ENCODE data around the gene PTPRC.

The PTPRC gene

DNA sequence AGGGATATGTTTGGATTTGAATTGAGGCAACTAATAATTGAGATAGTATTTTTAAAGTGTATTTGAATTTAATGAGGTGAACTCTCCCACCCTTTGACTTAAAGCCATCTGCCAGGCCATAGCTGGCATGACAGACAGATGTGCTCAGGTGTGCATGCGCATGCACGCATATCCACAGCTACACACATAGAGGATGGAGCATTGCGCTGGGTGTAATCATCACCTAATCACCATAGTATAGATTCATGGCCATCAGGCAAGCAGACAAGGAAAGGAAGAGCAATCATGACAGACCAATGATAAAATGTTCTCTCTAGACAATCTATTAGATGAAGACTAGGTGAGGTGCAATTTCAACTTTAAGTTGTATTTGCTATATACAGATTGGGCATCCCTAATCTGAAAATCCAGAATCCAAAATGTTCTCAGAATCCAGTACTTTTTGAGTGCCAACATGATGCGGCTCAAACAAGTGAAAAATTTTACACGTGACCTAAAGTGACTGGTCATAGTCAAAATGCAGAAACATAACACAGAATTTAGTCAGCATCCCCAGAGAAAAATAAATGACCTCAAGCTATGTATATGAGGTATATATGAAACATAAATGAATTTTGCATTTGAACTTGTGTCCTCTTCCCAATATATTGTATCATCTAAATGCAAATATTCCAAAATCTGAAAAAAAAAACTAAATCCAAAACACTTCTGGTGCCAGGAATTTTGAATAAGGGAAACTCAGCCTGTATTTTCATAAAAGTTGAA is 70.1 kb downstream of the PTPRC start:
- DNase-seq, result no peak

DNA sequence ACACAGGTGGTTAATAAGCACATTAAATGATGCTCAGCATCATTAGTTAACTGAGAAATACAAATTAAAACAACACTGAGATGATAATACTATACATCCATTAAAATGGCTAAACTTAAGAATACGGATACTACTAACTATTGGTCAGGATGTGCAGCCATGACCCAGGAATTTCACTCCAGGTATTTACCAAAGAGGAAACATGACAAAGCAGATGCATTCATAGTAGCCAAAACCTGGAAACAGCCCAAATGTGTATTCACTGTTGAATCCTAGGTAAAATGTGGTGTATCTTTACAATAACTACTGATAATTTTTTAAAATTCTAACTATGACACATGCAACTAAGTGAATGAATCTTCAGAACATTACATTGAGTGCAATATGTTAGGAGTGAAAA is 73.0 kb downstream of the PTPRC start:
- no peak for DNase-seq

DNA sequence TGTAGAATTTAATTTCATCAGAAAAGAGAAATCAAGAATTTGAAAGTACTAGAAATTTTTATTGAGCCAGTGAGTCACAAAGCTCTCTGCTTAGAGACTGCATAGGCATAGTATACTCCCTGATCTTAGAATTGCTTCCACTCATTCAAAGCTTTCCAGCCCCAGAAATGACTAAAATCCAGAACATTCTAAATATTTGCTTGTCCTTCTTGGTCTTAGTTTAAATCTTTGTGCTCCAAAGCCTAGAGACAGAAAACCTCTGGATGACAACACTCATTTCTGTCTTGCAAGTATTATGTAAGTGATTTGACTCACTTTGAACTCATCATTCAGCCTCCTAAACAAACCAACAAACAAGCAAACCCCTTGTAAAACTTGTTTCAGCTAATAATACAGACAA is 74.2 kb downstream of the PTPRC start:
- DNase-seq, result no peak

DNA sequence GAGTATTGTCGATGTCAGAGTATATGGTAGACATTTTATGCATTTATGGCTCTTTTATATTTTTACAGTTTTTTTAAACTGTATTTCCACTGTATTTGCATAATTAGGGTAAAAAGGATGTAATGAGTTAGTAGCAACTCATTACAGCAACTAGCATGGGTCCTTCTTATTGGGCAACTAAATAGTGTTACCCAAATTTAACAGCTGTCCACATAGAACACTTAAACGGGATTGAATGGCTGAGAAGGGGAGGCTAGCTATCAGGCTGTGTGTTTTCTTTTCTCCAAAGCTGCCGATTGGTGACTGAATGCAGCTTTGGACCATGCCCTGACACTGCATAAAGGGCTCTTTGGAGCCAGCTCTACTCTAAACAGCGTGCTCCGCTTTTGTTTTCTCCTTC is 75.4 kb downstream of the PTPRC start:
- no peak for DNase-seq

DNA sequence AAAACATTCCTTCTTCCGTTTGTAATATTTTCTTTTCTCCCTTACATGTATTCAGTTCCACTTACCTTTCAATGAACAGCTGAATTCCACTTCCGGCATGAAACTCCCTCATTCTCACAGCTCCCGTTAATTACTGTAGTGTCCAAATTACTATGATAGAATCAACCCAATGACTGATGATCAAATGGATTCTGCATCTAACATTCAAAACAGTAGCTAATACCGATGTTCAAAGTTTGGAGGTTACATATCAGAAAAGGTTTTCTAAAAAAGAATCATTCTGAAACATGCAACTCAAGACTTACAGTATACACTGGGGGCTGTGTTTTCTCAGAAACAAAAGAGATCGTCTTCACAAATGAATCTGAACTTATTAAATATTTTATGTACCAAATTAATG is 77.2 kb downstream of the PTPRC start:
- DNase-seq, result no peak

DNA sequence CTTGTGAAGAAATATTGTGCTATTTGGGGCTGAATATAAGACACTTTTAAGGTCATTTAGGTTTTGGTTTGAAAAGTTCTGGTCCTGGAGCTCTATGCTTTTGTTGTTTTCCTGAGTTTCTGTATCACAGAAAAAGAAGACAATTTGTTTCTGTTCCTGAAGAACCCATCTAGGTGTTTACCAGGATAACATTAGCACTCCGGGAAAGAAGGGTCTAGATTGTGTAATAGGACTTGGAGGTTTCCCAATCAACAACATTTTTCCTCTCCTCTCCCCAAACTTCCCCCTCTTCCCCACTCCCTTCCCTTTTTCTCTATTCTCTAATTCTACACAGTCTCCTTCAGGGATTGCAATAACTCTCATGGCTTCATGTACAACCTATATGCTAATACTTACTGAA is 78.7 kb downstream of the PTPRC start:
- no peak for DNase-seq

DNA sequence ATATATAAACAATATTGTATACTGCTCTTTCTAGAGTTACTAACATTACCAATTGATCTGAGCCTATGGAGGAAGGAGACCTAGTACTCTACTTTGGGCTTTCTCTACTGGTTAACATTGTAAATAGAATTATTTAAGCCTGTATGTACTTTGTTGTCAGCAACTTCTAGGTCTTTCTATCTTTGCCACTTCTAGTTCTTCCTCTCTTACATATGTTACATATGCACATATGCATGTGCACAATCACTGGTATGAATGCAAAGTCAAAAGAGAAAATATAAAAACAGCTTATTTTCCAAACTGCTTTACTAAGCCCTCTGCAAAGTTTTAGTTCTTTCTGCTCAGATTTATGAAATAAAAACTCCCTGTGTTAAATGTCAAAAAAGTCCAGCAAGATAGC is 84.3 kb downstream of the PTPRC start:
- DNase-seq, result no peak

DNA sequence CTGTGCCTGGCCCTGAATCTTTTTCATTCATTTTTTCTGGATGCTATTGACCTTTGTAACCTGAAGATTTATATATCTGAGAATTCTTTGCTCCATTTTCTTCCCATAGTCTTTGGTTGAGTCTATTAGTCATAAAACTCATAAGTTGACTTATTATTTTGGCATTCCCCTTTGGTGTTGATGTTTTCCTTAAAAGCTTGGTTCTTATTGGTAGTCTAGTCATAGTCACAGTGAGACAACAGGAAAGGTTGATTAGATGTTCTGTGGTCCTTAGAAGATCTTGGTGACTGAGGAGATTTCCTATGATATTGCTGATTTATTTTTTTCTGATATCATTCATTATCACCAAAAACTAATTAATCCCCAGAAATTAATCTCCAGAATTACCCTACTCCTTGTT is 86.2 kb downstream of the PTPRC start:
- DNase-seq, result no peak

DNA sequence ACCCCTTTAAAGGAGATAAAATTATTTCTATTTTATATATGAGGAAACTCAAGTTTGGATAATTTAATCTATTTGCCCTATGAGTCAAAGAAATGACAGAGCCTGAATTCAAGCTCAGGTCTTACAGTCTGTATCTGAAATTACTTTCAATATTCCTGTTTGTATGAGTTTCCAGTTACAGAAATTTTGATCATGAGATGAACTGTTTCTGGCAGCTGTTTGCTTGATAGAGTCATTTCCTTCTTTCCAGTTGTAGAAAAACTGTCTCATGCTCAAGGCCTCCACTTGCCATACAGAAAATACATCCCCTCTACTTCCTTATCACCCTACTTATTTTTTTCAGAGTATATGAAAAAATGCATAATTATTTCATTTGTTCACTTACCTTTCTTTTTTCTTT is 87.6 kb downstream of the PTPRC start:
- no peak for DNase-seq

DNA sequence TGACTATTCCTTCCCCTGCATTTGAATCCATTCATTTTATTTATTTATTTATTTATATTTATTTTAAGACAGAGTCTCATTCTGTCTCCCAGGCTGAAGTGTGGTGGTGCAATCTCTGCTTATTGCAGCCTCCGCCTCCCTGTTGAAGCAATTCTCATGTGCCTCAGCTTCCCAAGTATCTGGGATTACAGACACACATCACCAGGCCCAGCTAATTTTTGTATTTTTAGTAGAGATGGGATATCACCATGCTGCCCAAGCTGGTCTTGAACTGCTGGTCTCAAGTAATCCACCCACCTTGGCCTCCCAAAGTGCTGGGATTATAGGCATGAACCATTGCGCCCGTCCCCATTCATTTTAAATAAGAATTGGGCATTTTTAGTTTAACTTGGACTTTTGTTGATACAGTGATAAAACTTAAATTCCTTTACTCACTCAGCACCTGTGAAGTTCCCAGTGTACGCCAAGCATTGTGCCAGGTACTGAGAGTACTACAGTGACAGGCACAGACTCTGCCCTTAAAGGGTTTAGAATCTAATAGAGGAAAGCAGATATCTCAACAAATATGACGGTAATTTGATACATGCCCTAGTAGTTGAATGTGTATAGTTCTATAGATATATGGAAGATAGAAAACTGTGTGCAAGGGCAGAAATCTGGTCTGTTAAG is 90.5 kb downstream of the PTPRC start:
- no peak for DNase-seq

DNA sequence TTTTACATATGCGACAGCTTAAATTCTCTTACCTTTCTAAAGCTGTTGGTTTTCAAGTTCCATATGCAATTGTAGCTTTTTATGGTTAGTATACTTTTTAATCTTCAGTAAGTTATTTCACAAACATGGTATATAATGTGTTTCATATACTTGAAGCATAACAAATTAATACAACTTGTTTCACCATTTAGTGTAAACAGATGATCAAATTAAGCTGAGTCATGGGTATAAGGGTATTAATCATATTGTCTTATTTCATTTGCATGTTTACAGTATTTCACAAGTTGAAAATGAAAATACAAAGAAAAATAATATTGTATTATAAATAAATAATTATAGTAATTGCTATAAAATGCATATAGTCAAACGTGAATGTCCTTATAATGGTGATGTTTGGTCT is 92.1 kb downstream of the PTPRC start:
- no peak for DNase-seq

DNA sequence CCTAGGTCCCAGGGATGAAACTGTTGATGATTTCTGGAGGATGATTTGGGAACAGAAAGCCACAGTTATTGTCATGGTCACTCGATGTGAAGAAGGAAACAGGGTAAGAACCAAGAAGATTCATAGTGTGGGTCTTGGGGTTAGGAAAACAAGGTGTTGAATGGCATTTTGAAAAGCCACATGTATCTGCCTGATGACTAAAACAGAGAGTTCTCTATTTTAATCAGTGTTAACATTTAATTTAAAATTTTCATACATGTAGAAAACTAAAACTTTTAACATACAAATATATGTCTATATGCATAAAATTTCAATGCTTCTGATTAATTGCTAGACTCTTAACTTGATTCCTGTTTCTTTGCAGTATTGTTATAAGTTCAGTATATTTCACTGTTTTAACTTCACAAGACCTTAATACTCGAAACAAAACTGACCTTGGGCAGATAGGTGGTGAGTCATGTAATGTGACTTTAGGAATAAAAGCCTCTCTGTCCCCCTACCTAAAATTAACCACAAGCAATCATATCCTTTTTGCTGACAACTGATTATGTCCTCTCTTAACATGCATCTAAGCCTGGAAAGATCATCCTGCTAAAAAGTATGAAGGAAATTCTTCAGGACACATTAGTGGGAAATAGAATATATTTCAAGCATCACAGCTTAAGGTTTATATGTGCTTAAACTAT is 95.6 kb downstream of the PTPRC start:
- DNase-seq, result no peak

DNA sequence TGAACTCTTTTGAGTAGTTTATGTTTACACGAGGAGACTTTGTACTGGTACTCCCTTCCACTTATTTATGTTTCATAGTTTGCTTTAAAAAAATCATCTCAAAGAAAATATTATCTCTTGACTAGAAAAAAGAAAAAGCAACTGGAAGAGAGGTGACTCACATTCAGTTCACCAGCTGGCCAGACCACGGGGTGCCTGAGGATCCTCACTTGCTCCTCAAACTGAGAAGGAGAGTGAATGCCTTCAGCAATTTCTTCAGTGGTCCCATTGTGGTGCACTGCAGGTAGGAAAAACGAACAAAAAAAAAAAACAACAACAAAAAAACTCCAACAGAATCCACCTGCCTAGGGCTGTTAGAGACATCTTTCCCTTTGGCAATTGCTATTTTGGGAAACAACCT is 102.9 kb downstream of the PTPRC start:
- no peak for DNase-seq

DNA sequence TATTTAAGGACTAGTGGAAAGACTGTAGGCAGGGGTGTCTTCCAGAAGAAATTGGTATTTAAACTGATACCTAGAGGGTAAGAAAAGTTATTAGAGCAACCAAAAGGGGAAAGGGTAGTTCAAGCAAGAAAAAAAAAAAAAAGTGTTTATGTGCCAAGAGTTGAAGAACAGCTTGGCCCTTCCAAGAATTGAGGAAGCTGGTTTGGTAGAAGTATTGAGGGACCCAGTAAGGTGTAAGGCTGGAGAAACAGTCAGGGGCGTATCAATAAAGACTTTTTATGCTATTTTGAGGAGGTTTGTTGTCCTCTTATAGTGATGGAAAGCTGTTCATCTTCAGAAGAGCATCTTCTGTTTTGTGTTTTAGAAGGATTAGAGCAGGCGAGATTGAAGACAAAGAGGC is 108.3 kb downstream of the PTPRC start:
- no peak for DNase-seq

DNA sequence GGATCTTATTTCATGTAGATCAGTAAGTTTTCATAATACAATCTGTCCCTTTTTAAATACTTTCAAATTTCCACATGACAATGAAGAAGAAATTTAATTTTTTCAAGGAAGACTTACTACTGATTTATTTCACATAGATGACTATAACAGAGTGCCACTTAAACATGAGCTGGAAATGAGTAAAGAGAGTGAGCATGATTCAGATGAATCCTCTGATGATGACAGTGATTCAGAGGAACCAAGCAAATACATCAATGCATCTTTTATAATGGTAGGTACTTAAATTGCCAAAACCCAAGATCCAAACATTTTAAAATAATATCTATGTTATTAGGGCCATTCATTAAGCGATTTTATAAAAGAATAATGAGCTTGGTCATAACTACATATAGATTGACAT is 110.4 kb downstream of the PTPRC start:
- DNase-seq, result no peak

DNA sequence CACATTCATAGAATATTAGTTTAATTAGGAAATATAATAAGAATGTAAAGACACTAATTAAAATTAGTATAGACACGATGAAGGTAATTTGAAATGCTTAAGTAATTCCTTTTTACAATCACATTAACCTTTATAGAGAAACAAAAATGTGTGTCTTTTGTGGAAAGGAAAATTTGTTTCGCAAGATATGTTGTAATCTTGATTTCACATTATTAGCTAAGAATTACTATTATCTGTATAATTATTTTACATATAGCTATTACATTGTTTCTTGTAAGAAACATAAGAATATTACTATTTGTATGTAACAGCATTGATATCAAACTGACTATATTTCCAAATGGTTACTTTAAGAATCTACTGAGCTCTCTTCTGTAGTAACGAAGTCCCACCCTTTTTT is 111.2 kb downstream of the PTPRC start:
- DNase-seq, result no peak

DNA sequence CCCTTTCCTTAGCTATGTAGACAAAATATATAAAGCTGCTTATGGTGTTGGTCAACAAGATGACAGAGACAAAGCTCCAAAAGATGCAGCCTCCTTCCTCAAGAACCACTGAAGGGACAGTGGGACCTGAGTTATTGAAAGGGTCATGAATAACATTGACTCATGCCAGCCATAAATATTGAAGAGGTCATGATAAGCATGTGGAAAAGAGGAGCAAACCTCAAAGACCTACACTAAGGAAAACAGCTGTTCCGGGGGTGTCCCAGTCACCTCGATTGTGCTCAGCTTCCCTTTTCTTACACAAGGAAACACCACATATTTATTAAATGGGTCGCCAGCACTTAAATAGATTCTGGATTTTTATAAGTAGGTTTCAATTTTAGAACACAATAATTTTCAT is 112.9 kb downstream of the PTPRC start:
- no peak for DNase-seq

DNA sequence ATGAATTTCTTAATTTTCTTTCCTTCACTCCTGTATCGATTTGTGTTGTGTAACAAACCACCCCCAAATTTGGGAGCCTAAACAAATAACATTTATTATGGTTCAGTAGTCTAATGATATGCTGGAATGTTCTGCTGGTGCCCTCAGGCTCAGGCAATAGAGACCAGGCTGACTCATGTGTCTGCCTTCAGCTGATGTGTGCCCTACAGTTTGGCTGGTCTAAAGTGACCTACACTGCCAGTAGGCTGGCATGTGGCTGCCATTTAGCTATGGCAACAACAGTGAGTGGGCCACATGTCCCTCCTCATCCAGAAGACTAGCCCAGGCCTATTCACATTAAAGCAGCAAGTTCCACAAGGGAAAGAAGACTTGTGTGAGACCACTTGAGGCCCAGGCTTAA is 115.8 kb downstream of the PTPRC start:
- no peak for DNase-seq

DNA sequence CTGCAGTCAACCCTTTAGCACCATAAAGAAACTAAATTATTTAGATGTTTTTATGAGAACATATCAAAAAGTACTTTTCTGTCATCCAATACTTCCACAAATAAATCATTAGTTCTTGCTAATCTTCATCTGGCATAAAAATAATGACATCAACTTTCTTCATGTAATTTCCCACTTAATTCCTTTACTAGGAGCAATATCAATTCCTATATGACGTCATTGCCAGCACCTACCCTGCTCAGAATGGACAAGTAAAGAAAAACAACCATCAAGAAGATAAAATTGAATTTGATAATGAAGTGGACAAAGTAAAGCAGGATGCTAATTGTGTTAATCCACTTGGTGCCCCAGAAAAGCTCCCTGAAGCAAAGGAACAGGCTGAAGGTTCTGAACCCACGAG is 116.9 kb downstream of the PTPRC start:
- DNase-seq, result no peak

DNA sequence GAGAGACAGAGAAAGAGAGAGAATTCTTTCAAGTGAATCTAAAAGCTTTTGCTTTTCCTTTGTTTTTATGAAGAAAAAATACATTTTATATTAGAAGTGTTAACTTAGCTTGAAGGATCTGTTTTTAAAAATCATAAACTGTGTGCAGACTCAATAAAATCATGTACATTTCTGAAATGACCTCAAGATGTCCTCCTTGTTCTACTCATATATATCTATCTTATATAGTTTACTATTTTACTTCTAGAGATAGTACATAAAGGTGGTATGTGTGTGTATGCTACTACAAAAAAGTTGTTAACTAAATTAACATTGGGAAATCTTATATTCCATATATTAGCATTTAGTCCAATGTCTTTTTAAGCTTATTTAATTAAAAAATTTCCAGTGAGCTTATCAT is 117.6 kb downstream of the PTPRC start:
- DNase-seq, result peak; percentile 16

DNA sequence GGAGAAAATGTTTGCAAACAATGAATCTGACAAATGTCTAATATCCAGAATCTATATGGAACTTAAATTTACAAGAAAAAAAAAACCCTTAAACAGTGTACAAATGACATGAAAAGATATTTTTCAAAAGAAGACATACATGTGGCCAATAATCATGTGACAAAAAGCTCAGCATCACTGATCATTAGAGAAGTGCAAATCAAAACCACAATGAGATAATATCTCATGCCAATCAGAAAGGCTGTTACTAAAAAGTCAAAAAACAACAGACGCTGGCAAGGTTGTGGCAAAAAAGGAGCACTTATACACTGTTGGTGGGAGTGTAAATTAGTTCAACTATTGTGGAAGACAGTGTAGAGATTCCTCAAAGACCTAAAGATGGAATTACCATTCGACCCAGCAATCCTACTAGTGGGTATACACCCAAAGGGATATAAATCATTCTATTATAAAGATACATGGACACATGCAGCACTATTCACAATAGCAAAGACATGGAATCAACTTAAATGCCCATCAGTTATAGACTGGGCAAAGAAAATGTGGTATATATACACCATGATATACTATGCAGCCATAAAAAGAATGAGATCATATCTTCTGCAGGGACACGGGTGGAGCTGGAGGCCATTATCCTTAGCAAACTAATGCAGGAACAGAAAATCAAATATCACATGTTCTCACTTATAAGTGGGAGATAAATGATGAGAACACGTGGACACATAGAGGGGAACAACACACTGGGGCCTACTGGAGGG is 123.2 kb downstream of the PTPRC start:
- no peak for DNase-seq

DNA sequence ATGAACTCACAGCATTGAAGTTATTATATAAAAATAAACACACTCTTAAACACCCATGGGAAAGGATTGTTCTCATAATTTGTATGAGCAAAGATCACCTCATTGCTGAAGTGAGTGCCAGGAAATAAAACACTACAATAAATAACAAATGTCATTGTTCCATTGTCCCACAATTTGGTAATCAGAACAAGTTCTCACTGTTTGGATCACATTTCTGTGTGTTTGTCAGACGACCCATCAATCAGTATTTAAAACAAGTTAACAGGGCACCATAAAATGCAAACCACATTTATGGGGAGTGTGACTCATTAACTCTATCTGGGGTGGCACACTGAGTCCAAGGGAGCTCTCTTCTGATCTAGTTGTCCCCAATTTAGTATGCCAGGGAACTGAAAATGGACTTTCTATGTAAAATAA is 124.5 kb downstream of the PTPRC start:
- DNase-seq, result no peak

DNA sequence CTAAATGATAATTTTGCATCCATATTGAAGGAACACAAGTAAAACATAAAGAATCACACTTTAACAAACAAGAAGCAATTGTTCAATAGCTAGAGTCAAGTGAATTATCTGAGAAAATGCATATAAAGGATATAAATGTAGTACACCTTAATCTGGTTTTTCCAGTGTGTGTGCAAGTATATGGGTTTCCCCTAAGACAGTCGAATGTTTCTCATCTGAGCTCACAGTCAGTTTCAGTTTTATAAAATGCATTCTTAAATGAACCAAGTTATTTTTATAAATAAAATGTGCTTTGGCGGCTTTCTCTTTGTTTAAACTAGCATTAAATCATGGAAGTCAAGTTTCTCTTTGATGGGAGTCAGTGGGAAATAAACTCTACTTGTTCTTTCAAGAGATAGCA is 125.9 kb downstream of the PTPRC start:
- no peak for DNase-seq

DNA sequence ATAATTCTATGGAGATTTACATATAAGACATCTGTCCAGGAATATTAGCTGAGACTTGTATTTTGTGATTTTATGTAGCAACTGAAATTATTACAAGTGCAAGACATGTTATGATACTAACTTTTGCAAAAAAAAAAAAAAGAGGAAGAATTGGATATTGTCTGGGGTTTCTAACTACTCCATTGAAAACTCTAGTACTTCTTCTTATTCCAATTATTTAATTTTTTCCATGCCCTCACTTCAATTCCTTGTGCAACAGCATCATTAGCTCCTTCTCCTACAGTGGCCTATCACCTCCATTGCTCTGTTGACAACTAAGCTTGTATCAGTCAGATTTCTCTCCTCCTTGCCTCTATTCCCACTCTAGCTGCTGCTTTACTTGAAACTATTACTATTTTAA is 126.6 kb downstream of the PTPRC start:
- DNase-seq, result no peak
